OCI-LY3 (cell line): ENCODE data around the gene BANP.

Source experiments
- EZH2phosphoT487 ChIP-seq: fragments of 200-600 bp; shearing (Covaris generic); IDR thresholded peaks from 2 replicates; pipeline ENCODE4 v1.6.1; 2018; ENCODE audit warnings: antibody characterized with exemption, mixed run types, low read depth
- TF ChIP-seq, protein P1 (sequence below): fragments of 200-600, 300-600 bp; sonication (generic); IDR thresholded peaks from 2 replicates; pipeline ENCODE4 v1.5.1; 2014; ENCODE audit warnings: antibody characterized with exemption, low read length, low read depth

GRCh38 chr16:87996962-87997880, 46.0 kb downstream of the BANP start:
- TF ChIP-seq, protein P1, sequence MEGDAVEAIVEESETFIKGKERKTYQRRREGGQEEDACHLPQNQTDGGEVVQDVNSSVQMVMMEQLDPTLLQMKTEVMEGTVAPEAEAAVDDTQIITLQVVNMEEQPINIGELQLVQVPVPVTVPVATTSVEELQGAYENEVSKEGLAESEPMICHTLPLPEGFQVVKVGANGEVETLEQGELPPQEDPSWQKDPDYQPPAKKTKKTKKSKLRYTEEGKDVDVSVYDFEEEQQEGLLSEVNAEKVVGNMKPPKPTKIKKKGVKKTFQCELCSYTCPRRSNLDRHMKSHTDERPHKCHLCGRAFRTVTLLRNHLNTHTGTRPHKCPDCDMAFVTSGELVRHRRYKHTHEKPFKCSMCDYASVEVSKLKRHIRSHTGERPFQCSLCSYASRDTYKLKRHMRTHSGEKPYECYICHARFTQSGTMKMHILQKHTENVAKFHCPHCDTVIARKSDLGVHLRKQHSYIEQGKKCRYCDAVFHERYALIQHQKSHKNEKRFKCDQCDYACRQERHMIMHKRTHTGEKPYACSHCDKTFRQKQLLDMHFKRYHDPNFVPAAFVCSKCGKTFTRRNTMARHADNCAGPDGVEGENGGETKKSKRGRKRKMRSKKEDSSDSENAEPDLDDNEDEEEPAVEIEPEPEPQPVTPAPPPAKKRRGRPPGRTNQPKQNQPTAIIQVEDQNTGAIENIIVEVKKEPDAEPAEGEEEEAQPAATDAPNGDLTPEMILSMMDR: no peak
- no peak for TF ChIP-seq EZH2phosphoT487
